WTC11 (cell line): ENCODE results near the gene ABLIM2.

Source experiments
- HMGA2 ChIP-seq: fragments of 250-450 bp; sonication (Bioruptor Pico); IDR thresholded peaks from 2 replicates; pipeline ENCODE4 v1.4.0; 2021; ENCODE audit warnings: mild to moderate bottlenecking, moderate library complexity
- TF ChIP-seq, protein P1 (sequence below): fragments of 200-600 bp; IDR thresholded peaks from 2 replicates; pipeline ENCODE4 v1.8.0; 2022; ENCODE audit warnings: antibody characterized with exemption

DNA sequence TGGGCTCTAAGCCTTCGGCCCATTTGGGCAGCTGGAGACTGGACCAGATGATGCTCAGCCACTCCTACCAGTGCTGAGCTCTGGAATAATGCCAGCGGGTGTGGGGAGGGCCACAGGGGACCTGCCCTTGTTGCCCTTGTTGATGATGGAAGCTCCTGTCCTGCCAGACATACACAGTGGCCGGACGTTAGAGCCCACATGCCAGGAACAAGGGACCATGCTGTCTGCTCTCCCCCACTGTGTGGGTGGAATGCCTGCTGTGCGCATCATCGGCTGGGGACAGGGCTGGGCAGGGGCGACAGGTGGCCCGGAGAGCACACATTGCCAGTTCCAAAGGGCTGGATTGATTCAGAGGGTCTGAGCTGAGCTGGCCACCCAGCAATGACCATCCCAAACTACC is 2.0 kb downstream of the ABLIM2 start:
- TF ChIP-seq, protein P1, sequence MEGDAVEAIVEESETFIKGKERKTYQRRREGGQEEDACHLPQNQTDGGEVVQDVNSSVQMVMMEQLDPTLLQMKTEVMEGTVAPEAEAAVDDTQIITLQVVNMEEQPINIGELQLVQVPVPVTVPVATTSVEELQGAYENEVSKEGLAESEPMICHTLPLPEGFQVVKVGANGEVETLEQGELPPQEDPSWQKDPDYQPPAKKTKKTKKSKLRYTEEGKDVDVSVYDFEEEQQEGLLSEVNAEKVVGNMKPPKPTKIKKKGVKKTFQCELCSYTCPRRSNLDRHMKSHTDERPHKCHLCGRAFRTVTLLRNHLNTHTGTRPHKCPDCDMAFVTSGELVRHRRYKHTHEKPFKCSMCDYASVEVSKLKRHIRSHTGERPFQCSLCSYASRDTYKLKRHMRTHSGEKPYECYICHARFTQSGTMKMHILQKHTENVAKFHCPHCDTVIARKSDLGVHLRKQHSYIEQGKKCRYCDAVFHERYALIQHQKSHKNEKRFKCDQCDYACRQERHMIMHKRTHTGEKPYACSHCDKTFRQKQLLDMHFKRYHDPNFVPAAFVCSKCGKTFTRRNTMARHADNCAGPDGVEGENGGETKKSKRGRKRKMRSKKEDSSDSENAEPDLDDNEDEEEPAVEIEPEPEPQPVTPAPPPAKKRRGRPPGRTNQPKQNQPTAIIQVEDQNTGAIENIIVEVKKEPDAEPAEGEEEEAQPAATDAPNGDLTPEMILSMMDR, result no peak
- TF ChIP-seq HMGA2 (CRISPR knock-in tag), result no peak
